ENCODE data around the gene PELI1.

The PELI1 gene

DNA sequence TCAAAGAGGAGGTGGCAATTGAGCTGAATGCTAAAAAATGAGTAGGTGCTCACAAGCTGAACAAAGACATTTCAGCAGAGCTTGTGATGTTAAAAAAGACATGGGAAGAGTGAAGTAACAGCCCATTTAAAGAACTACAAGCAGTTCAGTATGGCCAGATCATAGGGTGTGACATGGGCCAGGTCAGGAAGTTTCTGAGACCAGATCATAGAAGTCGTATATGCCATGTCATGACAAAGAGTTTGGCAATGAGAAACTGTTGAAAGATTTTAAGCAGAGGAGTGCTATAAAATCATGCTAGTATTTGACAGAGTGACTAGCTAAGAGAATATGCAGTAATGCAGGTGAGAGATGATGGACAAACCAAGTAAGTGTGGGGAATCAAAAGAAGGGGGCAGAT is 7.3 kb upstream of the PELI1 start:
- ATAC-seq, result no peak
- TF ChIP-seq SNAI2 (CRISPR knock-in tag; IDR thresholded peaks at IDR 0.05) (no peak), TOX (CRISPR knock-in tag; IDR thresholded peaks at IDR 0.05; ENCODE audit: borderline replicate concordance) (no peak), ISL1 (CRISPR knock-in tag; IDR thresholded peaks at IDR 0.05) (no peak), ESRRG (CRISPR knock-in tag; IDR thresholded peaks at IDR 0.05) (no peak), ZNF8 (CRISPR knock-in tag; IDR thresholded peaks at IDR 0.05) (no peak), BACH2 (CRISPR knock-in tag; IDR thresholded peaks at IDR 0.05; ENCODE audit: borderline replicate concordance) (no peak), ZFP3 (CRISPR knock-in tag; IDR thresholded peaks at IDR 0.05) (no peak), GLIS3 (CRISPR knock-in tag; IDR thresholded peaks at IDR 0.05) (no peak), TCF4 (CRISPR knock-in tag; IDR thresholded peaks at IDR 0.05; ENCODE audit: borderline replicate concordance) (no peak)
- TF ChIP-seq, protein P1, sequence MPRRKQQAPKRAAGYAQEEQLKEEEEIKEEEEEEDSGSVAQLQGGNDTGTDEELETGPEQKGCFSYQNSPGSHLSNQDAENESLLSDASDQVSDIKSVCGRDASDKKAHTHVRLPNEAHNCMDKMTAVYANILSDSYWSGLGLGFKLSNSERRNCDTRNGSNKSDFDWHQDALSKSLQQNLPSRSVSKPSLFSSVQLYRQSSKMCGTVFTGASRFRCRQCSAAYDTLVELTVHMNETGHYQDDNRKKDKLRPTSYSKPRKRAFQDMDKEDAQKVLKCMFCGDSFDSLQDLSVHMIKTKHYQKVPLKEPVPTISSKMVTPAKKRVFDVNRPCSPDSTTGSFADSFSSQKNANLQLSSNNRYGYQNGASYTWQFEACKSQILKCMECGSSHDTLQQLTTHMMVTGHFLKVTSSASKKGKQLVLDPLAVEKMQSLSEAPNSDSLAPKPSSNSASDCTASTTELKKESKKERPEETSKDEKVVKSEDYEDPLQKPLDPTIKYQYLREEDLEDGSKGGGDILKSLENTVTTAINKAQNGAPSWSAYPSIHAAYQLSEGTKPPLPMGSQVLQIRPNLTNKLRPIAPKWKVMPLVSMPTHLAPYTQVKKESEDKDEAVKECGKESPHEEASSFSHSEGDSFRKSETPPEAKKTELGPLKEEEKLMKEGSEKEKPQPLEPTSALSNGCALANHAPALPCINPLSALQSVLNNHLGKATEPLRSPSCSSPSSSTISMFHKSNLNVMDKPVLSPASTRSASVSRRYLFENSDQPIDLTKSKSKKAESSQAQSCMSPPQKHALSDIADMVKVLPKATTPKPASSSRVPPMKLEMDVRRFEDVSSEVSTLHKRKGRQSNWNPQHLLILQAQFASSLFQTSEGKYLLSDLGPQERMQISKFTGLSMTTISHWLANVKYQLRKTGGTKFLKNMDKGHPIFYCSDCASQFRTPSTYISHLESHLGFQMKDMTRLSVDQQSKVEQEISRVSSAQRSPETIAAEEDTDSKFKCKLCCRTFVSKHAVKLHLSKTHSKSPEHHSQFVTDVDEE (CRISPR knock-in tag; IDR thresholded peaks at IDR 0.05), result no peak

DNA sequence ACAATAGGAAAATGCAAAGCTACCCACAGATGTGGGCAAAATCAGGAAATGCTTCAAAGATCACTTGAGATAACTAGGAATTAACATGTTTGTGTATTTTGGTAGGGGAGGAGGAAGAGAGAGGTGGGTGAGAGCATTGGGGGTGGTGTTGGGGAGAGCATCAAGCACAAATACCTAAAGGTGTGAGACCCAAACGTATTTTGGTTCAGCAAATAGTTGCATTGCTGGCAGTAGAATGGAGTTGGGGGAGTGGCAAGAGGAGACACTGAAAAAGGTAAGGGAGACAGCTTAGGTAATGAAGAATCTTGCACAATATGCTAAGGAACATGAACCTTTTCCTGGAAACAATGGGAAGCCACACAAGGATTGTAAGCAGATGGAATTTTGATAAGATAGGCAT is 1.5 kb upstream of the PELI1 start:
- TF ChIP-seq, protein P2, sequence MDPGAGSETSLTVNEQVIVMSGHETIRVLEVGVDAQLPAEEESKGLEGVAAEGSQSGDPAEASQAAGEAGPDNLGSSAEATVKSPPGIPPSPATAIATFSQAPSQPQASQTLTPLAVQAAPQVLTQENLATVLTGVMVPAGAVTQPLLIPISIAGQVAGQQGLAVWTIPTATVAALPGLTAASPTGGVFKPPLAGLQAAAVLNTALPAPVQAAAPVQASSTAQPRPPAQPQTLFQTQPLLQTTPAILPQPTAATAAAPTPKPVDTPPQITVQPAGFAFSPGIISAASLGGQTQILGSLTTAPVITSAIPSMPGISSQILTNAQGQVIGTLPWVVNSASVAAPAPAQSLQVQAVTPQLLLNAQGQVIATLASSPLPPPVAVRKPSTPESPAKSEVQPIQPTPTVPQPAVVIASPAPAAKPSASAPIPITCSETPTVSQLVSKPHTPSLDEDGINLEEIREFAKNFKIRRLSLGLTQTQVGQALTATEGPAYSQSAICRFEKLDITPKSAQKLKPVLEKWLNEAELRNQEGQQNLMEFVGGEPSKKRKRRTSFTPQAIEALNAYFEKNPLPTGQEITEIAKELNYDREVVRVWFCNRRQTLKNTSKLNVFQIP (CRISPR knock-in tag; IDR thresholded peaks at IDR 0.05; ENCODE audit: borderline replicate concordance, low read depth), result no peak
- TF ChIP-seq ZC3H10 (CRISPR knock-in tag; IDR thresholded peaks at IDR 0.05) (no peak), ZNF70 (CRISPR knock-in tag; IDR thresholded peaks at IDR 0.05) (no peak), ZFP30 (CRISPR knock-in tag; IDR thresholded peaks at IDR 0.05) (no peak), SNAI2 (CRISPR knock-in tag; IDR thresholded peaks at IDR 0.05) (no peak), ZNF565 (CRISPR knock-in tag; conservative IDR thresholded peaks at IDR 0.05; ENCODE audit: low read depth) (no peak), ISL1 (CRISPR knock-in tag; IDR thresholded peaks at IDR 0.05) (no peak), RARB (CRISPR knock-in tag; IDR thresholded peaks at IDR 0.05) (no peak), ZFP3 (CRISPR knock-in tag; IDR thresholded peaks at IDR 0.05) (no peak), BACH2 (CRISPR knock-in tag; IDR thresholded peaks at IDR 0.05; ENCODE audit: borderline replicate concordance) (no peak), CSDC2 (CRISPR knock-in tag; IDR thresholded peaks at IDR 0.05) (no peak), TCF4 (CRISPR knock-in tag; IDR thresholded peaks at IDR 0.05; ENCODE audit: borderline replicate concordance) (no peak), ARNTL (CRISPR knock-in tag; IDR thresholded peaks at IDR 0.05; ENCODE audit: borderline replicate concordance, low read depth) (no peak), TOX (CRISPR knock-in tag; IDR thresholded peaks at IDR 0.05; ENCODE audit: borderline replicate concordance) (no peak), OSR1 (CRISPR knock-in tag; IDR thresholded peaks at IDR 0.05) (no peak), PPARA (CRISPR knock-in tag; IDR thresholded peaks at IDR 0.05; ENCODE audit: borderline replicate concordance) (no peak)
- TF ChIP-seq, protein P3, sequence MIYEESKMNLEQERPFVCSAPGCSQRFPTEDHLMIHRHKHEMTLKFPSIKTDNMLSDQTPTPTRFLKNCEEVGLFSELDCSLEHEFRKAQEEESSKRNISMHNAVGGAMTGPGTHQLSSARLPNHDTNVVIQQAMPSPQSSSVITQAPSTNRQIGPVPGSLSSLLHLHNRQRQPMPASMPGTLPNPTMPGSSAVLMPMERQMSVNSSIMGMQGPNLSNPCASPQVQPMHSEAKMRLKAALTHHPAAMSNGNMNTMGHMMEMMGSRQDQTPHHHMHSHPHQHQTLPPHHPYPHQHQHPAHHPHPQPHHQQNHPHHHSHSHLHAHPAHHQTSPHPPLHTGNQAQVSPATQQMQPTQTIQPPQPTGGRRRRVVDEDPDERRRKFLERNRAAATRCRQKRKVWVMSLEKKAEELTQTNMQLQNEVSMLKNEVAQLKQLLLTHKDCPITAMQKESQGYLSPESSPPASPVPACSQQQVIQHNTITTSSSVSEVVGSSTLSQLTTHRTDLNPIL (CRISPR knock-in tag; IDR thresholded peaks at IDR 0.05; ENCODE audit: low read depth), result no peak
- no peak for ATAC-seq

DNA sequence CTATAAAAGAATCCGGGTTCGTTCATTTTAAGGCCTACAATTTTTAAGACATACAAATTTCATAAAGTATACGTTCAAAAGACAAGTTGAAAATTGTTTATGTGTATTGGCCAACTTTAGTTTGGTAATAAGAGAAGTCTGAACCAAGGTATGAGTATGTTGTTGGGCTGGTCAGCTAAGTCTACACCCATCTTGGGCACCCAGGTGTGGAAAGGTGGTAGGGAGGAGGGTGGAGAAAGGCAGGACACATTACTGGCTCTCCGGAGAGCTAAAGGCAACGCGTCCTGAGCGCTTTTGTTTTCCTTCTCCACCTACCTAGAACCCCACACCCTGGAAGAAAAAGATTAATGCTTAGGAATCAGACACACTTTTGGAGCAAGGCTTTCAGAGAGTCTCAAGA is 899 bp upstream of the PELI1 start:
- TF ChIP-seq TCF4 (CRISPR knock-in tag; IDR thresholded peaks at IDR 0.05; ENCODE audit: borderline replicate concordance), result no peak
- TF ChIP-seq ZC3H10 (CRISPR knock-in tag; IDR thresholded peaks at IDR 0.05), result no peak
- TF ChIP-seq, protein P4, sequence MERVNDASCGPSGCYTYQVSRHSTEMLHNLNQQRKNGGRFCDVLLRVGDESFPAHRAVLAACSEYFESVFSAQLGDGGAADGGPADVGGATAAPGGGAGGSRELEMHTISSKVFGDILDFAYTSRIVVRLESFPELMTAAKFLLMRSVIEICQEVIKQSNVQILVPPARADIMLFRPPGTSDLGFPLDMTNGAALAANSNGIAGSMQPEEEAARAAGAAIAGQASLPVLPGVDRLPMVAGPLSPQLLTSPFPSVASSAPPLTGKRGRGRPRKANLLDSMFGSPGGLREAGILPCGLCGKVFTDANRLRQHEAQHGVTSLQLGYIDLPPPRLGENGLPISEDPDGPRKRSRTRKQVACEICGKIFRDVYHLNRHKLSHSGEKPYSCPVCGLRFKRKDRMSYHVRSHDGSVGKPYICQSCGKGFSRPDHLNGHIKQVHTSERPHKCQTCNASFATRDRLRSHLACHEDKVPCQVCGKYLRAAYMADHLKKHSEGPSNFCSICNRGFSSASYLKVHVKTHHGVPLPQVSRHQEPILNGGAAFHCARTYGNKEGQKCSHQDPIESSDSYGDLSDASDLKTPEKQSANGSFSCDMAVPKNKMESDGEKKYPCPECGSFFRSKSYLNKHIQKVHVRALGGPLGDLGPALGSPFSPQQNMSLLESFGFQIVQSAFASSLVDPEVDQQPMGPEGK (CRISPR knock-in tag; IDR thresholded peaks at IDR 0.05; ENCODE audit: borderline replicate concordance), result no peak
- no peak for TF ChIP-seq OSR1 (CRISPR knock-in tag; IDR thresholded peaks at IDR 0.05)
- TF ChIP-seq, protein P1 (CRISPR knock-in tag; IDR thresholded peaks at IDR 0.05), result no peak
- no peak for TF ChIP-seq ZFP30 (CRISPR knock-in tag; IDR thresholded peaks at IDR 0.05)
- TF ChIP-seq ZNF565 (CRISPR knock-in tag; conservative IDR thresholded peaks at IDR 0.05; ENCODE audit: low read depth), result no peak
- TF ChIP-seq, protein P3 (CRISPR knock-in tag; IDR thresholded peaks at IDR 0.05; ENCODE audit: low read depth), result no peak
- no peak for TF ChIP-seq SNAI2 (CRISPR knock-in tag; IDR thresholded peaks at IDR 0.05)
- no peak for TF ChIP-seq RARB (CRISPR knock-in tag; IDR thresholded peaks at IDR 0.05)
- no peak for TF ChIP-seq ARNTL (CRISPR knock-in tag; IDR thresholded peaks at IDR 0.05; ENCODE audit: borderline replicate concordance, low read depth)
- no peak for TF ChIP-seq TOX (CRISPR knock-in tag; IDR thresholded peaks at IDR 0.05; ENCODE audit: borderline replicate concordance)
- no peak for TF ChIP-seq ESRRG (CRISPR knock-in tag; IDR thresholded peaks at IDR 0.05)
- no peak for ATAC-seq

Measured in SK-N-SH treated with all-trans-retinoic acid at 6 μM for 48 hours (cell line).